H1 (cell line): ENCODE data around the gene ABHD17B. TPM values are rescaled to one million over a fixed set of nuclear protein-coding genes. Genes with fewer than 3 reads are reported as not detected.

Experiments
- RNF2 ChIP-seq: fragments of 200-900, 300-1000 bp; sonication (generic); IDR thresholded peaks from 2 replicates; pipeline ENCODE4 v1.7.1; 2016; ENCODE audit warnings: borderline replicate concordance, low read depth, mild to moderate bottlenecking, antibody characterized with exemption, low read length; ENCODE audit not compliant: poor library complexity, severe bottlenecking; ENCODE audit errors: missing control alignments
- polyA plus RNA-seq, 7 experiments: library from polyadenylated mRNA; depleted of rRNA in 3 of 7; stranded (reverse) in 5 of 7; unstranded in 2 of 7; fragments of >200 nt in 5 of 7; fragments of 200-250 nt in 2 of 7; gene quantifications; 1 replicate in 5 of 7; 2 replicates in 1 of 7; 4 replicates in 1 of 7; pipeline versions ENCODE4 v1.2.1 to v1.2.3, GENCODE V29; 2011 to 2013; ENCODE audit warnings: missing spikeins in 2 of 7, mixed read lengths in 2 of 7
- total RNA-seq: library from RNA; stranded (reverse); fragmentation: NEBNext Ultra II Directional; extraction: Animal tissue kit (Norgen Biotek cat#: 25700); gene quantifications from 2 replicates; pipeline ENCODE4 v1.2.1, GENCODE V29; 2021
- TF ChIP-seq, protein P1 (sequence below): fragments of 300-600 bp; sonication (generic); IDR thresholded peaks from 2 replicates; pipeline ENCODE4 v1.7.1; 2012; ENCODE audit warnings: low read length, moderate library complexity, mild to moderate bottlenecking, inconsistent platforms; ENCODE audit not compliant: insufficient replicate concordance

ABHD17B gene
- total and polyA plus RNA-seq, 2 of the 8 experiments (the other 6 are each of a cell fraction or from before 2014, with no cell fraction given): 37.2 to 60.8 TPM

DNA sequence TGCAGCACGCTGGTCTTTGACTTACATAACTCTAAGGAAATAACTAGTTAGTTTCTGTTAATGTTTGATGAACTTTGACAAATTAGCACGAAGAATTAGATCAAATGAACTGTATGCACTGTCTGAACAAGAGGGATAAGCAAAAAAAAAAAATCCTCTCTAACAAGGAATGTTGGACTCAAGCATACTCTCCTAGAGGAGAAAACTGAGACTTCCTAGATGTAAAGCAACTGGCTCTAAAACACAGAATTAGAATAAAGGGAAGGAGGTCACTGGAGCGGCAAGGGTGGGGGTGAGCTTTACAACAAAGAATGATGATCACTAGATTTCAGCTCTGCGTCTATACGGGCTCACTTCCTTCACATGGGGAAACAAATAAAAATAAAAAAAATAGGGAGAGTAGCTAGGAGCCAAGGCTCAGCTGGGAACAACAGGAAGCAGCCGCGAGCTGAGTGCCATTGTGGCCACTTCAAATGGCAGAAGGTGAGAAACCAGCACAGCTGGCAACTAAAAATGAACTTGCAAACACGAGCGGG, 94.0 kb downstream of the ABHD17B start (continued):
- TF ChIP-seq, protein P1, sequence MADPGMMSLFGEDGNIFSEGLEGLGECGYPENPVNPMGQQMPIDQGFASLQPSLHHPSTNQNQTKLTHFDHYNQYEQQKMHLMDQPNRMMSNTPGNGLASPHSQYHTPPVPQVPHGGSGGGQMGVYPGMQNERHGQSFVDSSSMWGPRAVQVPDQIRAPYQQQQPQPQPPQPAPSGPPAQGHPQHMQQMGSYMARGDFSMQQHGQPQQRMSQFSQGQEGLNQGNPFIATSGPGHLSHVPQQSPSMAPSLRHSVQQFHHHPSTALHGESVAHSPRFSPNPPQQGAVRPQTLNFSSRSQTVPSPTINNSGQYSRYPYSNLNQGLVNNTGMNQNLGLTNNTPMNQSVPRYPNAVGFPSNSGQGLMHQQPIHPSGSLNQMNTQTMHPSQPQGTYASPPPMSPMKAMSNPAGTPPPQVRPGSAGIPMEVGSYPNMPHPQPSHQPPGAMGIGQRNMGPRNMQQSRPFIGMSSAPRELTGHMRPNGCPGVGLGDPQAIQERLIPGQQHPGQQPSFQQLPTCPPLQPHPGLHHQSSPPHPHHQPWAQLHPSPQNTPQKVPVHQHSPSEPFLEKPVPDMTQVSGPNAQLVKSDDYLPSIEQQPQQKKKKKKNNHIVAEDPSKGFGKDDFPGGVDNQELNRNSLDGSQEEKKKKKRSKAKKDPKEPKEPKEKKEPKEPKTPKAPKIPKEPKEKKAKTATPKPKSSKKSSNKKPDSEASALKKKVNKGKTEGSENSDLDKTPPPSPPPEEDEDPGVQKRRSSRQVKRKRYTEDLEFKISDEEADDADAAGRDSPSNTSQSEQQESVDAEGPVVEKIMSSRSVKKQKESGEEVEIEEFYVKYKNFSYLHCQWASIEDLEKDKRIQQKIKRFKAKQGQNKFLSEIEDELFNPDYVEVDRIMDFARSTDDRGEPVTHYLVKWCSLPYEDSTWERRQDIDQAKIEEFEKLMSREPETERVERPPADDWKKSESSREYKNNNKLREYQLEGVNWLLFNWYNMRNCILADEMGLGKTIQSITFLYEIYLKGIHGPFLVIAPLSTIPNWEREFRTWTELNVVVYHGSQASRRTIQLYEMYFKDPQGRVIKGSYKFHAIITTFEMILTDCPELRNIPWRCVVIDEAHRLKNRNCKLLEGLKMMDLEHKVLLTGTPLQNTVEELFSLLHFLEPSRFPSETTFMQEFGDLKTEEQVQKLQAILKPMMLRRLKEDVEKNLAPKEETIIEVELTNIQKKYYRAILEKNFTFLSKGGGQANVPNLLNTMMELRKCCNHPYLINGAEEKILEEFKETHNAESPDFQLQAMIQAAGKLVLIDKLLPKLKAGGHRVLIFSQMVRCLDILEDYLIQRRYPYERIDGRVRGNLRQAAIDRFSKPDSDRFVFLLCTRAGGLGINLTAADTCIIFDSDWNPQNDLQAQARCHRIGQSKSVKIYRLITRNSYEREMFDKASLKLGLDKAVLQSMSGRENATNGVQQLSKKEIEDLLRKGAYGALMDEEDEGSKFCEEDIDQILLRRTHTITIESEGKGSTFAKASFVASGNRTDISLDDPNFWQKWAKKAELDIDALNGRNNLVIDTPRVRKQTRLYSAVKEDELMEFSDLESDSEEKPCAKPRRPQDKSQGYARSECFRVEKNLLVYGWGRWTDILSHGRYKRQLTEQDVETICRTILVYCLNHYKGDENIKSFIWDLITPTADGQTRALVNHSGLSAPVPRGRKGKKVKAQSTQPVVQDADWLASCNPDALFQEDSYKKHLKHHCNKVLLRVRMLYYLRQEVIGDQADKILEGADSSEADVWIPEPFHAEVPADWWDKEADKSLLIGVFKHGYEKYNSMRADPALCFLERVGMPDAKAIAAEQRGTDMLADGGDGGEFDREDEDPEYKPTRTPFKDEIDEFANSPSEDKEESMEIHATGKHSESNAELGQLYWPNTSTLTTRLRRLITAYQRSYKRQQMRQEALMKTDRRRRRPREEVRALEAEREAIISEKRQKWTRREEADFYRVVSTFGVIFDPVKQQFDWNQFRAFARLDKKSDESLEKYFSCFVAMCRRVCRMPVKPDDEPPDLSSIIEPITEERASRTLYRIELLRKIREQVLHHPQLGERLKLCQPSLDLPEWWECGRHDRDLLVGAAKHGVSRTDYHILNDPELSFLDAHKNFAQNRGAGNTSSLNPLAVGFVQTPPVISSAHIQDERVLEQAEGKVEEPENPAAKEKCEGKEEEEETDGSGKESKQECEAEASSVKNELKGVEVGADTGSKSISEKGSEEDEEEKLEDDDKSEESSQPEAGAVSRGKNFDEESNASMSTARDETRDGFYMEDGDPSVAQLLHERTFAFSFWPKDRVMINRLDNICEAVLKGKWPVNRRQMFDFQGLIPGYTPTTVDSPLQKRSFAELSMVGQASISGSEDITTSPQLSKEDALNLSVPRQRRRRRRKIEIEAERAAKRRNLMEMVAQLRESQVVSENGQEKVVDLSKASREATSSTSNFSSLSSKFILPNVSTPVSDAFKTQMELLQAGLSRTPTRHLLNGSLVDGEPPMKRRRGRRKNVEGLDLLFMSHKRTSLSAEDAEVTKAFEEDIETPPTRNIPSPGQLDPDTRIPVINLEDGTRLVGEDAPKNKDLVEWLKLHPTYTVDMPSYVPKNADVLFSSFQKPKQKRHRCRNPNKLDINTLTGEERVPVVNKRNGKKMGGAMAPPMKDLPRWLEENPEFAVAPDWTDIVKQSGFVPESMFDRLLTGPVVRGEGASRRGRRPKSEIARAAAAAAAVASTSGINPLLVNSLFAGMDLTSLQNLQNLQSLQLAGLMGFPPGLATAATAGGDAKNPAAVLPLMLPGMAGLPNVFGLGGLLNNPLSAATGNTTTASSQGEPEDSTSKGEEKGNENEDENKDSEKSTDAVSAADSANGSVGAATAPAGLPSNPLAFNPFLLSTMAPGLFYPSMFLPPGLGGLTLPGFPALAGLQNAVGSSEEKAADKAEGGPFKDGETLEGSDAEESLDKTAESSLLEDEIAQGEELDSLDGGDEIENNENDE: no peak
- no peak for TF ChIP-seq RNF2
